Measurements from ENCODE around the gene TRPV6.
A peak's percentile ranks its signal among the peaks of the same experiment; 100 is the strongest.

The TRPV6 gene

GRCh38 chr7:142853739-142854371 lies 31.7 kb downstream of the TRPV6 start:
- Mint-ChIP-seq H3K4me3 (peak overlapping the region; percentile 98 to 100), H3K27ac (peak overlapping the region; percentile 98), H3K9me3 (no peaks in the 10 kb centered on the region), H3K4me1 (peaks cover 19 to 39% of the 10 kb centered on the region in 2 donors), H3K36me3 (no peaks in the 10 kb centered on the region), H3K27me3 (no peaks in the 10 kb centered on the region)
- ATAC-seq (replicated peaks) (peak; percentile 94), DNase-seq (peak; percentile 83)

- Mint-ChIP-seq H3K36me3 (no peaks in the 10 kb centered on the region), H3K4me3 (no peak overlapping the region), H3K27me3 (no peaks in the 10 kb centered on the region), H3K9me3 (no peaks in the 10 kb centered on the region), H3K27ac (no peak overlapping the region), H3K4me1 (peaks cover 17 to 37% of the 10 kb centered on the region in 2 donors)
- no peak for ATAC-seq (replicated peaks)
- no peak for DNase-seq
Measured at GRCh38 chr7:142851919-142852318, 33.6 kb downstream of the TRPV6 start.

GRCh38 chr7:142851269-142851668 lies 34.3 kb downstream of the TRPV6 start:
- DNase-seq (no peak), ATAC-seq (replicated peaks) (no peak)
- Mint-ChIP-seq H3K4me3 (no peak overlapping the region), H3K9me3 (no peaks in the 10 kb centered on the region), H3K4me1 (peaks cover 14 to 33% of the 10 kb centered on the region in 2 donors), H3K27ac (no peak overlapping the region), H3K27me3 (no peaks in the 10 kb centered on the region), H3K36me3 (no peaks in the 10 kb centered on the region)

GRCh38 chr7:142847353-142847752 lies 38.2 kb downstream of the TRPV6 start:
- H3K27ac Mint-ChIP-seq, result no peak overlapping the region
- no peak for ATAC-seq (replicated peaks)
- H3K4me3 Mint-ChIP-seq, result no peak overlapping the region
- no peaks in the 10 kb centered on the region for H3K27me3 Mint-ChIP-seq
- no peaks in the 10 kb centered on the region for H3K36me3 Mint-ChIP-seq
- H3K9me3 Mint-ChIP-seq, result no peaks in the 10 kb centered on the region
- no peak for DNase-seq
- H3K4me1 Mint-ChIP-seq, result peaks cover 2 to 13% of the 10 kb centered on the region in 2 donors

GRCh38 chr7:142842251-142842766 lies 43.2 kb downstream of the TRPV6 start:
- Mint-ChIP-seq H3K9me3 (no peaks in the 10 kb centered on the region), H3K27ac (no peak overlapping the region), H3K4me1 (peaks cover 0 to 4% of the 10 kb centered on the region in 2 donors), H3K27me3 (no peaks in the 10 kb centered on the region), H3K36me3 (no peaks in the 10 kb centered on the region), H3K4me3 (no peak overlapping the region)
- DNase-seq (no peak), ATAC-seq (replicated peaks) (no peak)

GRCh38 chr7:142838461-142839213 lies 46.9 kb downstream of the TRPV6 start:
- Mint-ChIP-seq H3K4me3 (no peak overlapping the region), H3K27ac (no peak overlapping the region), H3K4me1 (peaks cover 5 to 18% of the 10 kb centered on the region in 2 donors), H3K36me3 (no peaks in the 10 kb centered on the region), H3K27me3 (no peaks in the 10 kb centered on the region), H3K9me3 (no peaks in the 10 kb centered on the region)
- no peak for DNase-seq
- no peak for ATAC-seq (replicated peaks)

- Mint-ChIP-seq H3K4me1 (peaks cover 21 to 29% of the 10 kb centered on the region in 2 donors), H3K36me3 (no peaks in the 10 kb centered on the region), H3K4me3 (no peak overlapping the region), H3K27me3 (no peaks in the 10 kb centered on the region), H3K27ac (no peak overlapping the region), H3K9me3 (no peaks in the 10 kb centered on the region)
- ATAC-seq (replicated peaks) (no peak), DNase-seq (no peak)
Measured at GRCh38 chr7:142836426-142836825, 49.1 kb downstream of the TRPV6 start.

GRCh38 chr7:142835487-142835886 lies 50.1 kb downstream of the TRPV6 start:
- Mint-ChIP-seq H3K36me3 (no peaks in the 10 kb centered on the region), H3K27ac (peak overlapping the region; percentile 39), H3K9me3 (no peaks in the 10 kb centered on the region), H3K27me3 (no peaks in the 10 kb centered on the region), H3K4me3 (no peak overlapping the region), H3K4me1 (peaks cover 29 to 36% of the 10 kb centered on the region in 2 donors)
- ATAC-seq (replicated peaks) (no peak), DNase-seq (no peak)

- H3K4me3 Mint-ChIP-seq, result no peak overlapping the region
- peak overlapping the region; percentile 43 for H3K27ac Mint-ChIP-seq
Measured at GRCh38 chr7:142833174-142834048, 52.1 kb downstream of the TRPV6 start.

GRCh38 chr7:142832417-142832816 lies 53.1 kb downstream of the TRPV6 start:
- Mint-ChIP-seq H3K27me3 (no peaks in the 10 kb centered on the region), H3K4me1 (peaks cover 31 to 36% of the 10 kb centered on the region in 2 donors), H3K36me3 (no peaks in the 10 kb centered on the region), H3K9me3 (no peaks in the 10 kb centered on the region), H3K27ac (no peak overlapping the region), H3K4me3 (no peak overlapping the region)
- DNase-seq, result no peak
- no peak for ATAC-seq (replicated peaks)

More at GRCh38 chr7:142833174-142834048, 52.1 kb downstream of the TRPV6 start:
- Mint-ChIP-seq H3K4me1 (peaks cover 29 to 36% of the 10 kb centered on the region in 2 donors), H3K27me3 (no peaks in the 10 kb centered on the region), H3K9me3 (no peaks in the 10 kb centered on the region), H3K36me3 (no peaks in the 10 kb centered on the region)
- ATAC-seq (replicated peaks), result peak; percentile 98 to 99
- no peak for DNase-seq

GRCh38 chr7:142827951-142828500 lies 57.5 kb downstream of the TRPV6 start:
- no peaks in the 10 kb centered on the region for H3K27me3 Mint-ChIP-seq
- no peak overlapping the region for H3K27ac Mint-ChIP-seq
- DNase-seq, result no peak
- no peak for ATAC-seq (replicated peaks)
- H3K4me3 Mint-ChIP-seq, result no peak overlapping the region
- H3K36me3 Mint-ChIP-seq, result peaks cover 3 to 5% of the 10 kb centered on the region in 2 donors
- H3K9me3 Mint-ChIP-seq, result peaks cover 6 to 9% of the 10 kb centered on the region in 2 donors
- H3K4me1 Mint-ChIP-seq, result peaks cover 17 to 21% of the 10 kb centered on the region in 2 donors

GRCh38 chr7:142822714-142823113 lies 62.8 kb downstream of the TRPV6 start:
- peaks cover 11 to 18% of the 10 kb centered on the region in 2 donors for H3K36me3 Mint-ChIP-seq
- no peak overlapping the region for H3K4me3 Mint-ChIP-seq
- DNase-seq, result no peak
- H3K27ac Mint-ChIP-seq, result no peak overlapping the region
- H3K27me3 Mint-ChIP-seq, result no peaks in the 10 kb centered on the region
- H3K9me3 Mint-ChIP-seq, result peaks cover 15 to 19% of the 10 kb centered on the region in 2 donors
- no peak for ATAC-seq (replicated peaks)
- peaks cover 5 to 9% of the 10 kb centered on the region in 2 donors for H3K4me1 Mint-ChIP-seq
